Tibial nerve (tissue), 4 donors: ENCODE measurements around the gene MAVS.

ENCODE experiments used
- CTCF ChIP-seq, 5 experiments: fragments of 200-600 bp in 3 of 5; fragments of 450-650 bp in 2 of 5; sonication (generic) in 3 of 5; IDR thresholded peaks; one replicate each; pipeline ENCODE4 v1.5.1; 2016 to 2019; ENCODE audit warnings: antibody characterized with exemption in 5 of 5, mild to moderate bottlenecking in 3 of 5, moderate library complexity in 2 of 5
- EP300 ChIP-seq, 2 donors: sonication (generic); formaldehyde crosslinking; IDR thresholded peaks; one replicate each; pipeline ENCODE4 v1.6.1; 2017; ENCODE audit warnings: antibody characterized with exemption in 2 of 2, mild to moderate bottlenecking in 1 of 2
- POLR2A ChIP-seq, 2 donors: fragments of 450-650 bp; IDR thresholded peaks; one replicate each; pipeline ENCODE4 v1.6.1; 2017; ENCODE audit warnings: antibody characterized with exemption in 2 of 2, mild to moderate bottlenecking in 2 of 2, moderate library complexity in 2 of 2

- TF ChIP-seq CTCF (IDR thresholded peaks at IDR 0.05): no peak
- no peak for TF ChIP-seq POLR2A (IDR thresholded peaks at IDR 0.05)
- no peak for TF ChIP-seq EP300 (IDR thresholded peaks at IDR 0.05)
These were observed 19.8 kb downstream of the MAVS start for GRCh38 chr20:3866464-3866863.
